K562 (cell line): Measurements from ENCODE around the gene FAM241B. TPM values are rescaled to one million over a fixed set of nuclear protein-coding genes. Genes with fewer than 3 reads are reported as not detected.

ENCODE experiments used
- ATAC-seq: fragments of 200-7000 bp; cut with Tn5 transposase; 3 replicates; pipeline ENCODE4 v1.9.1; 2020; ENCODE audit warnings: moderate library complexity
- BruUV-seq: library from RNA; stranded (reverse); fragments of 400-500 nt; replicated peaks from 2 replicates; lab custom pipeline; 2021; lab: Mats Ljungman, UMichigan
- CTCF ChIA-PET: fragments of 300-600 bp; formaldehyde crosslinking; extraction: SDS; loops from one replicate; lab custom pipeline; 2021; ENCODE audit warnings: low intra/inter-chr PET ratio; lab: Yijun Ruan, JAX
- POLR2A ChIA-PET: fragments of 300-600, 350-650 bp; sonication (Branson Sonifier 250); formaldehyde crosslinking; extraction: SDS; loops from one replicate; lab custom pipeline; 2021; ENCODE audit warnings: antibody characterized with exemption, inconsistent platforms; lab: Yijun Ruan, JAX
- DNase-seq, 4 experiments: peaks; one replicate each; pipeline versions ENCODE4 v3.0.0 to v3.0.0-alpha.2; 2011 to 2018; ENCODE audit warnings: low spot score in 3 of 4, mixed read lengths in 3 of 4; ENCODE audit errors: extremely low read depth in 1 of 4
- FAIRE-seq: peaks from 2 replicates; lab custom pipeline; 2011; peaks lifted over from hg19 to GRCh38; lab: Jason Lieb, UNC
- H2AFZ ChIP-seq: 2 replicates; pipeline ENCODE4 v1.6.0; 2011; ENCODE audit warnings: low read depth, low read length, control low read depth, inconsistent platforms
- H3K27ac ChIP-seq: fragments of 200-600 bp; 3 replicates; pipeline ENCODE4 v1.8.0; 2011; ENCODE audit warnings: low read depth, mild to moderate bottlenecking, control low read depth, inconsistent platforms, low read length, moderate library complexity, mixed read lengths; ENCODE audit errors: extremely low read depth
- H3K27me3 ChIP-seq, 2 experiments: fragments of 300-600 bp in 1 of 2; 2 replicates in 1 of 2; 3 replicates in 1 of 2; pipeline versions ENCODE4 v1.6.0 to v1.8.0; 2011; ENCODE audit warnings: inconsistent platforms in 2 of 2, low read length in 2 of 2, mild to moderate bottlenecking in 1 of 2, mixed read lengths in 1 of 2, moderate library complexity in 1 of 2; ENCODE audit not compliant: control insufficient read depth in 2 of 2, insufficient read depth in 2 of 2
- H3K36me3 ChIP-seq: fragments of 300-600 bp; 3 replicates; pipeline ENCODE4 v1.8.0; 2011; ENCODE audit warnings: mild to moderate bottlenecking, low read length, inconsistent platforms; ENCODE audit not compliant: control insufficient read depth, insufficient read depth
- H3K4me1 ChIP-seq, 2 experiments: fragments of 200-600 bp in 1 of 2; replicated peaks in 1 of 2; 2 replicates in 1 of 2; 3 replicates in 1 of 2; pipeline versions ENCODE4 v1.5.1 to v1.8.0; 2011; ENCODE audit warnings: inconsistent platforms in 2 of 2, low read length in 2 of 2, mild to moderate bottlenecking in 1 of 2, mixed read lengths in 1 of 2, moderate library complexity in 1 of 2; ENCODE audit not compliant: control insufficient read depth in 2 of 2, insufficient read depth in 2 of 2
- H3K4me2 ChIP-seq: 2 replicates; pipeline ENCODE4 v1.6.1; 2011; ENCODE audit warnings: low read length, control low read depth, inconsistent platforms, mixed read lengths; ENCODE audit not compliant: insufficient read depth
- H3K4me3 ChIP-seq: fragments of 200-600 bp; sonication (generic), shearing (Covaris generic); 2 replicates; pipeline ENCODE4 v1.5.1; 2016; ENCODE audit warnings: control low read depth, inconsistent platforms
- H3K79me2 ChIP-seq: fragments of 200-600 bp; 3 replicates; pipeline ENCODE4 v1.8.0; 2011; ENCODE audit warnings: low read length, inconsistent platforms; ENCODE audit not compliant: control insufficient read depth, insufficient read depth
- H3K9ac ChIP-seq, 2 experiments: 2 replicates each; pipeline versions ENCODE4 v1.6.0 to v1.6.1; 2011; ENCODE audit warnings: low read depth in 2 of 2, low read length in 2 of 2, control low read depth in 1 of 2, inconsistent platforms in 1 of 2, mild to moderate bottlenecking in 1 of 2, mixed read lengths in 1 of 2; ENCODE audit not compliant: insufficient read depth in 1 of 2
- H3K9me1 ChIP-seq: one replicate; pipeline ENCODE4 v1.6.0; 2011; ENCODE audit warnings: inconsistent platforms, mild to moderate bottlenecking, low read length, moderate library complexity; ENCODE audit not compliant: control insufficient read depth, insufficient read depth
- H3K9me3 ChIP-seq: replicated peaks from 2 replicates; pipeline ENCODE4 v1.5.1; 2011; ENCODE audit warnings: low read depth, low read length, inconsistent platforms; ENCODE audit not compliant: control insufficient read depth, insufficient read depth
- H4K20me1 ChIP-seq: replicated peaks from 2 replicates; pipeline ENCODE4 v1.6.1; 2011; ENCODE audit warnings: low read length, inconsistent platforms, mixed read lengths; ENCODE audit not compliant: control insufficient read depth, insufficient read depth
- CTBP1 ChIP-seq: fragments of 450-650 bp; IDR thresholded peaks from 2 replicates; pipeline ENCODE4 v1.6.1; 2016; ENCODE audit warnings: borderline replicate concordance
- ETV5 ChIP-seq: sonication (generic); formaldehyde crosslinking; IDR thresholded peaks from 2 replicates; pipeline ENCODE4 v1.4.0; 2020; ENCODE audit warnings: low read depth, mild to moderate bottlenecking, missing genetic modification reagents
- FOXK1 ChIP-seq: sonication (generic); formaldehyde crosslinking; IDR thresholded peaks from 2 replicates; pipeline ENCODE4 v1.8.0; 2022; ENCODE audit warnings: missing genetic modification reagents, mild to moderate bottlenecking, borderline replicate concordance
- FOXK2 ChIP-seq, 2 experiments: fragments of 450-650 bp; IDR thresholded peaks in 1 of 2; conservative IDR thresholded peaks in 1 of 2; 2 replicates each; pipeline ENCODE4 v1.6.1; 2016; ENCODE audit warnings: low read depth in 2 of 2, mild to moderate bottlenecking in 1 of 2
- FOXM1 ChIP-seq, 2 experiments: fragments of 450-650 bp in 1 of 2; sonication (generic) in 1 of 2; formaldehyde crosslinking in 1 of 2; IDR thresholded peaks; 2 replicates each; pipeline versions ENCODE4 v1.6.1 to v1.9.0; 2017 to 2022; ENCODE audit warnings: low read depth in 2 of 2, mild to moderate bottlenecking in 2 of 2, missing genetic modification reagents in 1 of 2, moderate library complexity in 1 of 2
- KDM4B ChIP-seq, 2 experiments: fragments of 450-650 bp in 1 of 2; sonication (generic) in 1 of 2; IDR thresholded peaks; 2 replicates each; pipeline ENCODE4 v1.6.1; 2016 to 2017; ENCODE audit warnings: borderline replicate concordance in 2 of 2, antibody characterized with exemption in 1 of 2, low read depth in 1 of 2, mild to moderate bottlenecking in 1 of 2
- NFE2L1 ChIP-seq: fragments of 450-650 bp; IDR thresholded peaks from 2 replicates; pipeline ENCODE4 v1.6.1; 2016; ENCODE audit warnings: missing genetic modification characterization, low read depth, mild to moderate bottlenecking, missing compliant biosample characterization, moderate library complexity, borderline replicate concordance
- SMAD4 ChIP-seq: fragments of 250-450 bp; sonication (Bioruptor Pico); conservative IDR thresholded peaks from 2 replicates; pipeline ENCODE4 v1.8.0; 2021; ENCODE audit warnings: inconsistent platforms, mild to moderate bottlenecking, moderate library complexity
- TAF9B ChIP-seq: fragments of 450-650 bp; IDR thresholded peaks from 2 replicates; pipeline ENCODE4 v1.6.1; 2018; ENCODE audit warnings: mild to moderate bottlenecking; ENCODE audit not compliant: partially characterized antibody
- ZNF407 ChIP-seq: fragments of 450-650 bp; IDR thresholded peaks from 2 replicates; pipeline ENCODE4 v1.6.1; 2016; ENCODE audit warnings: low read depth
- WGBS: fragments of 100-300 bp; shearing (Covaris generic); methylation state at CpG from one replicate; pipeline ENCODE4 v1.1.6; 2016; ENCODE audit warnings: low coverage, mixed read lengths; ENCODE audit not compliant: insufficient coverage; ENCODE audit errors: missing lambda C conversion rate; 5-methylcytosine and 5-hydroxymethylcytosine counted together
- in situ Hi-C: fragments of 300-500 bp; cut with MboI; formaldehyde crosslinking; loops from 4 replicates; pipeline ENCODE4 v1.15.0; 2018; ENCODE audit warnings: inconsistent platforms, mixed read lengths
- intact Hi-C: fragments of 100-400 bp; cut with micrococcal nuclease; formaldehyde crosslinking; loops from 2 replicates; pipeline ENCODE4 v1.14.2; 2022
- polyA plus RNA-seq, 8 experiments: library from polyadenylated mRNA; depleted of rRNA in 4 of 8; stranded (reverse) in 5 of 8; unstranded in 3 of 8; fragments of >200 nt; fragmentation: Nextera tagmentation in 2 of 8; fragmentation: Illumina TruSeq in 1 of 8; extraction: Ambion mirVana in 2 of 8; extraction: Trizol in 1 of 8; gene quantifications; 2 replicates each; pipeline versions ENCODE4 v1.2.1 to v1.2.3, GENCODE V29; 2011 to 2014; ENCODE audit warnings: inconsistent platforms in 1 of 8, missing spikeins in 1 of 8
- total RNA-seq, 7 experiments: library from RNA; depleted of rRNA in 6 of 7; stranded (reverse); fragments of >200 nt in 6 of 7; fragmentation: Illumina TruSeq in 2 of 7; extraction: Trizol in 2 of 7; gene quantifications; 2 replicates each; pipeline versions ENCODE4 v1.2.1 to v1.2.3, GENCODE V29; 2011 to 2021; ENCODE audit warnings: low replicate concordance in 1 of 7
- TF ChIP-seq, protein P1 (sequence below): fragments of 250-450 bp; sonication (Bioruptor Pico); IDR thresholded peaks from 2 replicates; pipeline ENCODE4 v1.5.0; 2020; ENCODE audit warnings: mild to moderate bottlenecking, borderline replicate concordance

The FAM241B gene
- total and polyA plus RNA-seq, 9 of the 15 experiments (the other 6 are each of a cell fraction or from before 2014, with no cell fraction given): 1.9 to 11.1 (median 3.0) TPM

DNA sequence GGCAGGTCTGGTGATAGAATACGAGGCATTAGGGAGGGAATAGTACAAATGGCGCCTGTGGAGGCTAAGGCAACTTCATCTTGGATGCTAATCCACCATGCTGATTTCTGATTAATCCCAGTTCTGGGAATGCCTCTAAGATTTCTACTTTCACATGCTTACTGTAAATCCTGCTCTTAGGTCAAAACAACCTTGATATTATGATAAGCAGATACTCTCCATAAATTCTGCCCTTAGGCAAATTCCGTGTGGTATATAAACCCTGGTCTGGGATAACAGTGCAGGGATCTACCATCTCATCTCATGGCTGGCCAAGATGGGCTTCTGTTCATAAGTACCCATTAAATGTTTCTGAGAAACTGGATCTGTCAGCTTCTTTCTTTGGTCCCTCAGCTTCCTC, 45.4 kb upstream of the FAM241B start:
- DNase-seq (no peak), FAIRE-seq (no peak), ATAC-seq (no peak)
- H3K9me3 ChIP-seq: no peaks in the 10 kb centered on the region
- no peaks in the 10 kb centered on the region for H4K20me1 ChIP-seq
- no peak overlapping the region for H3K4me2 ChIP-seq
- no peak overlapping the region for H3K9ac ChIP-seq
- 0% methylated on average over 3 of the region's 3 CpGs for WGBS
- H3K36me3 ChIP-seq: no peaks in the 10 kb centered on the region
- ChIA-PET CTCF (no interaction called here), POLR2A (interaction anchor here (0.6 to 1.4 kb wide), 4 partner anchors 10 to 223 kb away, joined by 3 to 4 read pairs (median 3); no protein-coding TSS in a partner anchor)
- in situ Hi-C loops (no loop called here), intact Hi-C loops (no loop called here)
- no TSS peak for BruUV-seq
- no peaks in the 10 kb centered on the region for H3K79me2 ChIP-seq
- no peak overlapping the region for H2AFZ ChIP-seq
- no peaks in the 10 kb centered on the region for H3K4me1 ChIP-seq
- no peak overlapping the region for H3K27ac ChIP-seq
- H3K27me3 ChIP-seq: peaks cover 2 to 3% of the 10 kb centered on the region in 2 experiments; a peak in 3 of 5 replicates
- H3K4me3 ChIP-seq: no peak overlapping the region
- H3K9me1 ChIP-seq: no peaks in the 10 kb centered on the region
- TF ChIP-seq SMAD4 (CRISPR knock-in tag) (no peak), FOXM1 (IDR thresholded peaks at IDR 0.05; ENCODE audit: low read depth) (no peak), FOXM1 (CRISPR knock-in tag; IDR thresholded peaks at IDR 0.05; ENCODE audit: low read depth) (no peak), CTBP1 (no peak), NFE2L1 (no peak), FOXK2 (conservative IDR thresholded peaks at IDR 0.05 in 1 of 2, IDR thresholded peaks at IDR 0.05 in 1 of 2; ENCODE audit: low read depth in 2 of 2) (no peak), TAF9B (no peak), KDM4B (IDR thresholded peaks at IDR 0.05; ENCODE audit: borderline replicate concordance in 2 of 2, low read depth in 1 of 2) (no peak), ETV5 (CRISPR knock-in tag) (no peak), FOXK1 (CRISPR knock-in tag) (no peak), ZNF407 (no peak)
- TF ChIP-seq, protein P1, sequence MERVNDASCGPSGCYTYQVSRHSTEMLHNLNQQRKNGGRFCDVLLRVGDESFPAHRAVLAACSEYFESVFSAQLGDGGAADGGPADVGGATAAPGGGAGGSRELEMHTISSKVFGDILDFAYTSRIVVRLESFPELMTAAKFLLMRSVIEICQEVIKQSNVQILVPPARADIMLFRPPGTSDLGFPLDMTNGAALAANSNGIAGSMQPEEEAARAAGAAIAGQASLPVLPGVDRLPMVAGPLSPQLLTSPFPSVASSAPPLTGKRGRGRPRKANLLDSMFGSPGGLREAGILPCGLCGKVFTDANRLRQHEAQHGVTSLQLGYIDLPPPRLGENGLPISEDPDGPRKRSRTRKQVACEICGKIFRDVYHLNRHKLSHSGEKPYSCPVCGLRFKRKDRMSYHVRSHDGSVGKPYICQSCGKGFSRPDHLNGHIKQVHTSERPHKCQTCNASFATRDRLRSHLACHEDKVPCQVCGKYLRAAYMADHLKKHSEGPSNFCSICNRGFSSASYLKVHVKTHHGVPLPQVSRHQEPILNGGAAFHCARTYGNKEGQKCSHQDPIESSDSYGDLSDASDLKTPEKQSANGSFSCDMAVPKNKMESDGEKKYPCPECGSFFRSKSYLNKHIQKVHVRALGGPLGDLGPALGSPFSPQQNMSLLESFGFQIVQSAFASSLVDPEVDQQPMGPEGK (CRISPR knock-in tag): no peak
